DMS 273 (cell line): ENCODE measurements around the gene SIT1.
A peak's percentile ranks its signal among the peaks of the same experiment; 100 is the strongest.

ENCODE experiments used
- DNase-seq: peaks from one replicate; lab custom pipeline; 2025; ENCODE audit not compliant: unreplicated experiment; lab: John Stamatoyannopoulos, UW

The SIT1 gene

GRCh38 chr9:35682520-35683315 is 32.0 kb upstream of the SIT1 start:
- no peak for DNase-seq

DNA sequence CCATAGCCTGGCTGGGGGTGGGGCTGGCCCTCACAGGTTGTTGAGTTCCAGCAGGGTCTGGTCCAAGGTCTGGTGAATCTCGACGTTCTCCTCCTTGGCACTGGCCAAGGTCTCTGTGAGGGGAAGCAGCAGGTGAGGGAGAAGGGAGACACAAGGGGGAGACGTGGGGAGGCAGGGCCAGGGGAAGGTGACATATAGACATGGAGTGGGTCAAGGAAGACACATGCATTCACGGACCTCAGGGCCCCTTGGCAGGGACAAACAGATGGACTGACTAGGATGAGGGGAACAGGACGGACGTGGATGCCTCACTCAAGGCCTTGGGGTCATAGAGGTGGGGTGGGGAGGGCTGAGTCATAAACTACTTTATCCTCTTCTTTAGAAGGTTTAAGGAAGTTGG is 31.3 kb upstream of the SIT1 start:
- DNase-seq: no peak

DNA sequence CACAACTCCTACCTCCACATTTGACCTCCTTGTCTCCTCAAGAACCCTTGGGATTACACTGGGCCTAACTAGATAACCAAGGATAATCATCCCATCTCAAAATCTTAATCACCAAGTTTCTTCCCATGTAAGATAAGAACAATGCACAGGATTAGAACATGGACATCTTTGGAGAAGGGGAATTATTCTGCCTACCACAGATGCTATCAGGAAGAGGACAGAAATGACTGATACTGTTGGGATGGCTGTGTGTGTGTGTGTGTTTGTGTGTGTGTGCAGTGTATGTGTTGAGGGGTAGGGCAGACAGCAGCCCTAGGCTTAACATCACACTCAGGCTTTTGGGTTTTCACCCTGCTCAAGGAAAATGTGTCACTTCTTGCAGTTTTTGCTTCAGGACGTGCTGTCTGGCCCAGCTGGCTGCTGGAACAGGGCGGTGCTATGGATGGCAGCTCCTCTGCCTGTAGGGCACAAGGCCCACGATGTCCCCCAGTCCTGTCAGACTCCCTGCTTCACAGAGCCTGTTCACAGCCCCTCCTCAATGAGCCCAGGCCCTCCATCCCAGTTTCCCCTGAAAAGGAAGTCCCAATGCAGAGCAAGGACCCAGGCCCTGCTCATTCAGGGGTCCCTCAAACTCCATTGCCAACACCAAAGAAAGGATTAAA is 30.7 kb upstream of the SIT1 start:
- DNase-seq: no peak

DNA sequence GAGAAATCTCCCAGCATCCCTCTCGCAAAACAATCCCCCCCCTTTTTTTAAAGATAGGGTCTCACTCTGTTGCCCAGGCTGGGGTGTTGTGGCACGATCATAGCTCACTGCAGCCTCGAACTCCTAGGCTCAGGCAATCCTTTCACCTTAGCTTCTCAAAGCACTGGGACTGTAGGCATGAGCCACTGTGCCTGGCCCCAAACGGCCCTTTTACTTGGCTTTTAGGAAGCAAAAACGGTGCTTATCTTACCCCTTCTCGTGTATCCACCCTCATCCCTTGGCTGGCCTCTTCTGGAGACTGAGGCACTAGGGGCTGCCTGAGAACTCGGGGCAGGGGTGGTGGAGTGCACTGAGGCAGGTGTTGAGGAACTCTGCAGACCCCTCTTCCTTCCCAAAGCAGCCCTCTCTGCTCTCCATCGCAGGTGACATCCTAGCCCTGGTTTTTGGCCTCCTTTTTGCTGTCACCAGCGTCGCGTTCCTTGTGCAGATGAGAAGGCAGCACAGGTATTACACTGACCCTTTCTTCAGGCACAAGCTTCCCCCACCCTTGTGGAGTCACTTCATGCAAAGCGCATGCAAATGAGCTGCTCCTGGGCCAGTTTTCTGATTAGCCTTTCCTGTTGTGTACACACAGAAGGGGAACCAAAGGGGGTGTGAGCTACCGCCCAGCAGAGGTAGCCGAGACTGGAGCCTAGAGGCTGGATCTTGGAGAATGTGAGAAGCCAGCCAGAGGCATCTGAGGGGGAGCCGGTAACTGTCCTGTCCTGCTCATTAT is 29.8 kb upstream of the SIT1 start:
- DNase-seq: no peak

GRCh38 chr9:35679766-35680330 is 29.1 kb upstream of the SIT1 start:
- no peak for DNase-seq

DNA sequence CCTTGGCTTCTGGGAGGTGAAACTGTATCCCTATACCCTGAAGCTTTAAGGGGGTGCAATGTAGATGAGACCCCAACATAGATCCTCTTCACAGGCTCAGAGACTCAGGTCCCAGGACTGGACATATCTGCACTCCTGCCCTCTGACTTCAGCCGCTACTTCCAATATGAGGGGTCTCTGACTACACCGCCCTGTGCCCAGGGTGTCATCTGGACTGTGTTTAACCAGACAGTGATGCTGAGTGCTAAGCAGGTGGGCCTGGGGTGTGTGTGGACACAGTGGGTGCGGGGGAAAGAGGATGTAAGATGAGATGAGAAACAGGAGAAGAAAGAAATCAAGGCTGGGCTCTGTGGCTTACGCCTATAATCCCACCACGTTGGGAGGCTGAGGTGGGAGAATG is 28.4 kb upstream of the SIT1 start:
- no peak for DNase-seq

GRCh38 chr9:35675732-35676392 is 25.1 kb upstream of the SIT1 start:
- no peak for DNase-seq

DNA sequence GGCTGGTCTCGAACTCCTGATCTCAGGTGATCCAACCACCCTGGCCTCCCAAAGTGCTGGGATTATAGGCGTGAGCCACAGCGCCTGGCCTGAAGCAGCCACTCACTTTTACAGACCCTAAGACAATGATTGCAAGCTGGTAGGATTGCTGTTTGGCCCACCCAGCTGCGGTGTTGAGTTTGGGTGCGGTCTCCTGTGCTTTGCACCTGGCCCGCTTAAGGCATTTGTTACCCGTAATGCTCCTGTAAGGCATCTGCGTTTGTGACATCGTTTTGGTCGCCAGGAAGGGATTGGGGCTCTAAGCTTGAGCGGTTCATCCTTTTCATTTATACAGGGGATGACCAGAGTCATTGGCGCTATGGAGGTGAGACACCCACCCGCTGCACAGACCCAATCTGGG is 24.5 kb upstream of the SIT1 start:
- DNase-seq: no peak

DNA sequence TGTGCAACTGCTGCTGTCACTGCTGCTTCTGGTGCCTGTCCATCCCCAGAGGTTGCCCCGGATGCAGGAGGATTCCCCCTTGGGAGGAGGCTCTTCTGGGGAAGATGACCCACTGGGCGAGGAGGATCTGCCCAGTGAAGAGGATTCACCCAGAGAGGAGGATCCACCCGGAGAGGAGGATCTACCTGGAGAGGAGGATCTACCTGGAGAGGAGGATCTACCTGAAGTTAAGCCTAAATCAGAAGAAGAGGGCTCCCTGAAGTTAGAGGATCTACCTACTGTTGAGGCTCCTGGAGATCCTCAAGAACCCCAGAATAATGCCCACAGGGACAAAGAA is 23.3 kb upstream of the SIT1 start:
- DNase-seq: no peak

- peak; percentile 88 for DNase-seq
Measured at GRCh38 chr9:35673132-35674024, 22.6 kb upstream of the SIT1 start, which contains the start of gene CA9. CA9 (plus strand) TSS chr9:35673928; CDS start chr9:35673960, 32 bp downstream.

DNA sequence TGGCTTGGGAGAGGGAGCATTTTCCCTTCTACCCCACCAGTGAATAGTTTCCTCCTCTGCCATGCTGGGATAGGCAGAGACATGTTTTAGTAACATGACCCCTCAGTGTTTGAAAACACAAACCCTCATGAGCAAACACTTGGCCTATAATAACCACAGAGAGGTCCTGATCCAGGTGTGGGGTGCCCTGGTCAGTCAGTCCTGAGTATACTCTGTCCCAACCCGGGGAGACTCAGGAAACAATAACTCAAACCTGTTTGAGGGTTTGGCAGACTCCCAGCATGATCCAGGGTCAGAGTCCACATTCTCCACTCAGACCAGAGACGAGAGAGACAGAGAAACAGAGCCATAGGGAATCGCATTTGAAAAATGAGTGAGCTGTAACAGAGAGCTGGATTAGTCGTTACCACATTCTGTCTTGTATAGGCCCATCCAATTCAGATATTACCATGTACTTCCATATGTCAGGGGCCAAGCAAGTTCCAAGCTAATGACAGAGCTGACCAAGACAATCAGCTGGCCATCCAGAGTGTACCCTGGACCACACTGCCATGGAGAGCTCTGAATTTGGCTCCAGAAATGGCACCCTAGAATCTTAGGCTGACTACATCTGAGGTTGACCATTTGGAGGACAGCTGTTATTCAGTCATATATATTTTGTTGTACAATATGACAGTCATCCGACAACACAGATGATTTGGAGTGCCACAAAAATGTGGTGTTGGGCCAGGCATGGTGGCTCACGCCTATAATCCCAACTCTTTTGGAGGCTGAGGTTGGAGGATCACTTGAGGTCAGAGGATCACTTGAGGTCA is 18.8 kb upstream of the SIT1 start:
- no peak for DNase-seq

DNA sequence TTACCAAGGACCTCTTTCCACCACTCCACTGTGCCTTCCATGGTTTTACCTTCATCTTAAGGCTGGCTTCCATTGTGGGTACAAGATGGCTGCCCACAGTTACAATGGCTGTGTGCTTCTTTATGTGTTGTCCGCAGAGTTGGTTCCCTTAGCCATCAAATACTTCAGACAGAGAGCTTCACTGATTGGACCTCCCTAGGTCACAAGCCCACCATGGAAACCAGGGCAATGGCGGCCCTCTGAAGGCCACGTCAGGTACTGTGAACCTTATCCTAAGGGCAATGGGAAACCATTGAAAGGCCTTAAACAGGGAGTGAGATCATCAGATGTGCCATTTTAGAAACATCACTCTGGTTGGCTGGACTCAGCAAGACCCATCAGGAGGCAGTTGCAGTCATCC is 17.2 kb upstream of the SIT1 start:
- no peak for DNase-seq

GRCh38 chr9:35666549-35666948 is 15.8 kb upstream of the SIT1 start:
- DNase-seq: no peak

DNA sequence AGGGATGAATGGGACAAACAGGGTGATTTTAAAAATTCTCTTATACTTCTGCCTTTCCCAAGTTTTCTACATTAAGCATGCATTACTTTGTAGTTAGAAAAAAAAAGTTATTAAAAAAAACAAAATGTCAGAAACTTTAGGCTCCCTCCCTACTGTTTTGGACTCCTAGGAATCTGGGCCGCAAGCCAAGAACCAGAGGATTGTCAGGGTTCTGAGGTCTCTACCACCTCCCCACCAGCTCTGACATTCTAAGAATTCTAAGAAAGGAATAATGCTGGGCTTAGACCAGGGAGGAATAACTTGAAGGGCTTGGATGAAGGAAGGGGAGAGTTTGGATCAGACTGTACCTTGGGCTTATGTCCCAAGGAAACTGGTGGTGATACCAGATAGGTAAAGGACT is 15.3 kb upstream of the SIT1 start:
- peak; percentile 26 for DNase-seq

- DNase-seq: no peak
Measured at GRCh38 chr9:35665471-35665818, 14.7 kb upstream of the SIT1 start.

DNA sequence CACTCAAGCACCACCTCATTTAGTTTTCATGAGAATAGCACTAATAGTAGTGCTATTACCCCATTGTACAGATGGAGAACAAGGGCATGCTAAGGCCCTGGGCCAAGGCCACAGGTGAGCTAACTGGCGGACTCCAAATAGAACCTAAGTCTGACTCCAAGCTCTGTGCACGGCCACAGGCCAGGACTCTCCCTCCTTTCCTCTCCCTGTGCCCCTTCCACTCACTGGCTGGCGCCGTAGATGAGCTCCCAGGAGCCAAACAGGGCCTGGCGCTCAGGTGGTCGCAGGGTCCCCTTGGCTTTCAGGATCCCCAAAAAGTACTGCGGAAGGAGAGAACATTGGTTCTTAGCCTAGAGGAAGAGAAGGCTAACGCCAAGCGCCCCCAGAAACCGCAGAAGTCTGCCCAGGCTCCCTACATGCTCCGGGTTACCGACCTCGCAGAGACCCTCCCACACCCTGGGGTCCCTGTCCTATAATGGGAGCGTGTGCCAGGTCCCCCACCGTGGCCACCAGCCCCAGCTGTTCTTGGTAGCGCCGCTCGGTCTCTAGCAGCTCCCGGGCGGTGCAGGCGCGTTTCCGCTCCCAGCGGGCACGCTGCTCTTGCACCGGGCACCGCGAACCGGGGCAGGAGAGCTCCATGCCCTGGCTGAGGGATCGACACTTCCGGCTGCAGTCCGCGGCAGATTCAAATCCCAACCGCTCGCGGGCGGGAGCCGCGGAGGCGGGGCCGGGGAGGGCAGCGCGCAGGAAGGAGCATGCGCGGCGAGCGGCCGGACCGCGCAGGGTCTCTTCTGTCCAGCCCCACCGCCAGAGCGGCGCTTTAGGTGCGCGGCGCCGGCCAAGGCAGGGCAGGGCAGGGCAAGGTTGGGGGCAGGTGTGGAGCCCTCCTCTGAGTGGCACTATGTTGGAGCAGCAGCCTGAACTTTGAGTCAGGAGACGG is 14.1 kb upstream of the SIT1 start, which contains the start of gene ARHGEF39:
Gene ARHGEF39 (minus strand): TSS at position 665 of the 940 bp plus-strand sequence. CDS start 26 bp downstream, at position 639.
- DNase-seq: peak; percentile 92

GRCh38 chr9:35662437-35662836 is 11.7 kb upstream of the SIT1 start:
- no peak for DNase-seq

DNA sequence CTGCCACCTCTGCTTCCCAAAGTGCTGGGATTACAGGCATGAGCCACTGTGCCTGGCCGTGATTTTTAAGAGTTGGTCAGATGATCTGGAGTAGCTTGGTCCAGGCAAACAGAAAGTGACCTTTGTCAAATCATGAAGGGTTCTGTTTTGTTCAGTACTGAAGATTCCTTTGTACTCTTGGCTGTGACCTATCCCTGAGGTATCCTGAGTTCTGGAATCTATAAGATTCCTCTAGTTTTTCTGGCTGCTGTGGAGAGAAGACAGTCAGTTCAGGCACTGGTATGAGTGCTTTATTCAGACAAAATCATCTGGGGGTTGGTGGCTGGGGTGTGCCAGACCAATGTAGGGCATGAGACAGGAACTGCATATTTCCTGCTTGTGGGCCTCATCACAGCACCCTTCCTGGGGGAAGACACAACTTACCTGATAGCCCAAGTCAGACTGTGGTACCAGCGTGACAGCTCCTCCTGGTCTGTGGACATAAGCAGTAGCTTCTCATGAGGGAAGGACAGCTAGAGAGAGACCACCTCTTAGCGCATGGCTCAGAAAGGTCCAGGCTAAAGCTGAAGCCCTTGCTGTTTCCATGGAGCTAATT is 11.1 kb upstream of the SIT1 start:
- DNase-seq: no peak
